T-helper 2 cell (primary cell): ENCODE measurements around the gene DIS3L2.

ENCODE experiments used
- DNase-seq, 5 experiments: peaks; one replicate each; pipeline versions ENCODE4 v3.0.0 to v3.0.0-alpha.2; 2012 to 2022

The DIS3L2 gene

GRCh38 chr2:232200195-232200594 lies 238.7 kb downstream of the DIS3L2 start:
- DNase-seq, result no peak

- DNase-seq, result no peak
Observed at GRCh38 chr2:232203166-232203891, 241.8 kb downstream of the DIS3L2 start.

- peak in 1 of 5 experiments; percentile 18 for DNase-seq
Observed at GRCh38 chr2:232203936-232204335, 242.4 kb downstream of the DIS3L2 start.

- DNase-seq, result no peak
Observed at GRCh38 chr2:232204457-232204931, 243.0 kb downstream of the DIS3L2 start.

- DNase-seq, result no peak
Observed at GRCh38 chr2:232207174-232207573, 245.7 kb downstream of the DIS3L2 start.

- DNase-seq, result no peak
Observed at GRCh38 chr2:232210306-232210705, 248.8 kb downstream of the DIS3L2 start.

GRCh38 chr2:232211743-232212686 lies 250.5 kb downstream of the DIS3L2 start:
- peak in 1 of 5 experiments; percentile 24 for DNase-seq

GRCh38 chr2:232213176-232213575 lies 251.7 kb downstream of the DIS3L2 start:
- no peak for DNase-seq

GRCh38 chr2:232214053-232214452 lies 252.5 kb downstream of the DIS3L2 start:
- no peak for DNase-seq

- no peak for DNase-seq
Observed at GRCh38 chr2:232216028-232216427, 254.5 kb downstream of the DIS3L2 start.

GRCh38 chr2:232218778-232219495 lies 257.4 kb downstream of the DIS3L2 start:
- no peak for DNase-seq

- DNase-seq, result peak in 1 of 5 experiments; percentile 7
Observed at GRCh38 chr2:232219496-232219870, 258.0 kb downstream of the DIS3L2 start.

- no peak for DNase-seq
Observed at GRCh38 chr2:232219932-232220331, 258.4 kb downstream of the DIS3L2 start.

- no peak for DNase-seq
Observed at GRCh38 chr2:232225429-232225828, 263.9 kb downstream of the DIS3L2 start.

- no peak for DNase-seq
Observed at GRCh38 chr2:232225895-232226294, 264.4 kb downstream of the DIS3L2 start.

GRCh38 chr2:232228332-232228731 lies 266.8 kb downstream of the DIS3L2 start:
- no peak for DNase-seq

- no peak for DNase-seq
Observed at GRCh38 chr2:232228971-232229894, 267.7 kb downstream of the DIS3L2 start.

- no peak for DNase-seq
Observed at GRCh38 chr2:232229911-232230310, 268.4 kb downstream of the DIS3L2 start.

GRCh38 chr2:232230560-232230959 lies 269.0 kb downstream of the DIS3L2 start:
- DNase-seq, result peak in 1 of 5 experiments; percentile 40

- no peak for DNase-seq
Observed at GRCh38 chr2:232231554-232231953, 270.0 kb downstream of the DIS3L2 start.

GRCh38 chr2:232232915-232233314 lies 271.4 kb downstream of the DIS3L2 start:
- DNase-seq, result no peak
